WTC11 (cell line): ENCODE data around the gene HHIP. TPM values are rescaled to one million over a fixed set of nuclear protein-coding genes. Genes with fewer than 3 reads are reported as not detected.

ENCODE experiments used
- ATAC-seq: fragments of 200-7000 bp; cut with Tn5 transposase; 2 replicates; pipeline ENCODE4 v1.10.0; 2021; ENCODE audit warnings: mild to moderate bottlenecking, moderate library complexity
- CTCF ChIA-PET: fragments of 300-600 bp; sonication (Branson Sonifier 250); formaldehyde crosslinking; loops from one replicate; lab custom pipeline; 2021; ENCODE audit warnings: antibody characterized with exemption; lab: Charles Lee
- POLR2A ChIA-PET: fragments of 350-600 bp; sonication (Branson Sonifier 250); formaldehyde crosslinking; loops from one replicate; lab custom pipeline; 2021; ENCODE audit warnings: antibody characterized with exemption; lab: Charles Lee
- DNase-seq: peaks from one replicate; pipeline ENCODE4 v3.0.0; 2021; ENCODE audit warnings: low spot score
- H3K27ac Mint-ChIP-seq: 2 replicates; pipeline ENCODE4 v1.8.0; 2021; ENCODE audit warnings: mixed read lengths
- H3K27me3 Mint-ChIP-seq: 2 replicates; pipeline ENCODE4 v1.8.0; 2021; ENCODE audit warnings: low read depth, mild to moderate bottlenecking, moderate library complexity, mixed read lengths
- H3K36me3 Mint-ChIP-seq: 2 replicates; pipeline ENCODE4 v1.8.0; 2021; ENCODE audit warnings: mixed read lengths
- H3K4me1 Mint-ChIP-seq: 2 replicates; pipeline ENCODE4 v1.8.0; 2022; ENCODE audit warnings: mixed read lengths
- H3K4me3 Mint-ChIP-seq: 2 replicates; pipeline ENCODE4 v1.8.0; 2021; ENCODE audit warnings: mild to moderate bottlenecking, moderate library complexity, mixed read lengths
- H3K9me3 Mint-ChIP-seq: 2 replicates; pipeline ENCODE4 v1.8.0; 2021; ENCODE audit warnings: mixed read lengths
- CREM ChIP-seq: sonication (generic); formaldehyde crosslinking; IDR thresholded peaks from 2 replicates; pipeline ENCODE4 v1.8.1; 2022; ENCODE audit warnings: mild to moderate bottlenecking, missing genetic modification reagents, moderate library complexity
- ELF4 ChIP-seq: sonication (generic); formaldehyde crosslinking; IDR thresholded peaks from 2 replicates; pipeline ENCODE4 v1.8.1; 2022; ENCODE audit warnings: low read depth, mild to moderate bottlenecking, moderate library complexity, missing genetic modification reagents
- GABPB1 ChIP-seq: sonication (generic); formaldehyde crosslinking; IDR thresholded peaks from 2 replicates; pipeline ENCODE4 v1.8.1; 2023; ENCODE audit warnings: mild to moderate bottlenecking, missing genetic modification reagents
- KAT7 ChIP-seq: sonication (generic); formaldehyde crosslinking; IDR thresholded peaks from 2 replicates; pipeline ENCODE4 v1.8.1; 2023; ENCODE audit warnings: missing genetic modification reagents, mild to moderate bottlenecking, borderline replicate concordance
- OVOL2 ChIP-seq: fragments of 250-450 bp; sonication (Bioruptor Pico); IDR thresholded peaks from 2 replicates; pipeline ENCODE4 v1.9.0; 2021; ENCODE audit warnings: mild to moderate bottlenecking, borderline replicate concordance
- TEAD4 ChIP-seq: sonication (generic); formaldehyde crosslinking; IDR thresholded peaks from 2 replicates; pipeline ENCODE4 v1.8.0; 2022; ENCODE audit warnings: mild to moderate bottlenecking, missing genetic modification reagents
- ZNF138 ChIP-seq: sonication (generic); formaldehyde crosslinking; conservative IDR thresholded peaks from 2 replicates; pipeline ENCODE4 v1.8.1; 2022; ENCODE audit warnings: mild to moderate bottlenecking, moderate library complexity, missing genetic modification reagents
- ZNF263 ChIP-seq: sonication (generic); formaldehyde crosslinking; IDR thresholded peaks from 2 replicates; pipeline ENCODE4 v1.8.1; 2022; ENCODE audit warnings: low read depth, mild to moderate bottlenecking, moderate library complexity, missing genetic modification reagents
- ZNF317 ChIP-seq: sonication (generic); formaldehyde crosslinking; IDR thresholded peaks from 2 replicates; pipeline ENCODE4 v1.8.1; 2023; ENCODE audit warnings: low read depth, mild to moderate bottlenecking, moderate library complexity, missing genetic modification reagents, borderline replicate concordance
- total RNA-seq: library from RNA; stranded (reverse); gene quantifications from 3 replicates; pipeline ENCODE4 v1.2.3, GENCODE V29; 2021
- TF ChIP-seq, protein P1 (sequence below): sonication (generic); formaldehyde crosslinking; IDR thresholded peaks from 2 replicates; pipeline ENCODE4 v1.8.0; 2023; ENCODE audit warnings: missing genetic modification reagents, mild to moderate bottlenecking, borderline replicate concordance
- TF ChIP-seq, protein P2 (sequence below): sonication (generic); formaldehyde crosslinking; IDR thresholded peaks from 2 replicates; pipeline ENCODE4 v1.8.1; 2023; ENCODE audit warnings: mild to moderate bottlenecking, moderate library complexity, missing genetic modification reagents
- TF ChIP-seq, protein P3 (sequence below): sonication (generic); formaldehyde crosslinking; IDR thresholded peaks from 2 replicates; pipeline ENCODE4 v1.8.1; 2022; ENCODE audit warnings: mild to moderate bottlenecking, moderate library complexity, missing genetic modification reagents
- TF ChIP-seq, protein P4 (sequence below): fragments of 250-450 bp; sonication (Bioruptor Pico); conservative IDR thresholded peaks from 2 replicates; pipeline ENCODE4 v1.9.0; 2021; ENCODE audit warnings: mild to moderate bottlenecking
- TF ChIP-seq, protein P5 (sequence below): sonication (generic); formaldehyde crosslinking; IDR thresholded peaks from 2 replicates; pipeline ENCODE4 v1.8.1; 2023; ENCODE audit warnings: mild to moderate bottlenecking, missing genetic modification reagents, borderline replicate concordance

Gene HHIP
- total RNA-seq, 1 experiment from 2014 or later, result 0.22 TPM

DNA sequence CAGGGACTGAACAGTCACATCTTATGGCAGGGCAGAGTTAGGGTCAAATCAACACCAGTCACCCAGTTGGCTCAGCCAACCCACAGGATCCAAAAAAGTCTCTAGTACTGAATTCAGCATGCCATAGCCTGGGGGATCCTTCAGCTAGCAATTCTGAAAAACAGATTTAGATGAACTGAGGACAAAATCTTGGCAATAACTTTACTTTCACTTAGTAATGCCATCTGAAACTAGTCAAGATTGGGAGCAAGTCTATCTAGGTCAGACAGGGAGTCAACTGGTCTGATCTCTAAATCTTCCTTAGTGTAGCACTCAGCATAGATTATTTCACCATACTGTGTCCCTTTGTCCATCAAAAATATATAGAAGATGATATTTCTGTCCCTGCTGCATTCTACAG is 76.0 kb downstream of the HHIP start (continued):
- TF ChIP-seq, protein P1, sequence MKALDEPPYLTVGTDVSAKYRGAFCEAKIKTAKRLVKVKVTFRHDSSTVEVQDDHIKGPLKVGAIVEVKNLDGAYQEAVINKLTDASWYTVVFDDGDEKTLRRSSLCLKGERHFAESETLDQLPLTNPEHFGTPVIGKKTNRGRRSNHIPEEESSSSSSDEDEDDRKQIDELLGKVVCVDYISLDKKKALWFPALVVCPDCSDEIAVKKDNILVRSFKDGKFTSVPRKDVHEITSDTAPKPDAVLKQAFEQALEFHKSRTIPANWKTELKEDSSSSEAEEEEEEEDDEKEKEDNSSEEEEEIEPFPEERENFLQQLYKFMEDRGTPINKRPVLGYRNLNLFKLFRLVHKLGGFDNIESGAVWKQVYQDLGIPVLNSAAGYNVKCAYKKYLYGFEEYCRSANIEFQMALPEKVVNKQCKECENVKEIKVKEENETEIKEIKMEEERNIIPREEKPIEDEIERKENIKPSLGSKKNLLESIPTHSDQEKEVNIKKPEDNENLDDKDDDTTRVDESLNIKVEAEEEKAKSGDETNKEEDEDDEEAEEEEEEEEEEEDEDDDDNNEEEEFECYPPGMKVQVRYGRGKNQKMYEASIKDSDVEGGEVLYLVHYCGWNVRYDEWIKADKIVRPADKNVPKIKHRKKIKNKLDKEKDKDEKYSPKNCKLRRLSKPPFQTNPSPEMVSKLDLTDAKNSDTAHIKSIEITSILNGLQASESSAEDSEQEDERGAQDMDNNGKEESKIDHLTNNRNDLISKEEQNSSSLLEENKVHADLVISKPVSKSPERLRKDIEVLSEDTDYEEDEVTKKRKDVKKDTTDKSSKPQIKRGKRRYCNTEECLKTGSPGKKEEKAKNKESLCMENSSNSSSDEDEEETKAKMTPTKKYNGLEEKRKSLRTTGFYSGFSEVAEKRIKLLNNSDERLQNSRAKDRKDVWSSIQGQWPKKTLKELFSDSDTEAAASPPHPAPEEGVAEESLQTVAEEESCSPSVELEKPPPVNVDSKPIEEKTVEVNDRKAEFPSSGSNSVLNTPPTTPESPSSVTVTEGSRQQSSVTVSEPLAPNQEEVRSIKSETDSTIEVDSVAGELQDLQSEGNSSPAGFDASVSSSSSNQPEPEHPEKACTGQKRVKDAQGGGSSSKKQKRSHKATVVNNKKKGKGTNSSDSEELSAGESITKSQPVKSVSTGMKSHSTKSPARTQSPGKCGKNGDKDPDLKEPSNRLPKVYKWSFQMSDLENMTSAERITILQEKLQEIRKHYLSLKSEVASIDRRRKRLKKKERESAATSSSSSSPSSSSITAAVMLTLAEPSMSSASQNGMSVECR (CRISPR knock-in tag), result no peak
- TF ChIP-seq ELF4 (CRISPR knock-in tag), result no peak
- no peak for TF ChIP-seq ZNF263 (CRISPR knock-in tag)
- no peak for TF ChIP-seq KAT7

DNA sequence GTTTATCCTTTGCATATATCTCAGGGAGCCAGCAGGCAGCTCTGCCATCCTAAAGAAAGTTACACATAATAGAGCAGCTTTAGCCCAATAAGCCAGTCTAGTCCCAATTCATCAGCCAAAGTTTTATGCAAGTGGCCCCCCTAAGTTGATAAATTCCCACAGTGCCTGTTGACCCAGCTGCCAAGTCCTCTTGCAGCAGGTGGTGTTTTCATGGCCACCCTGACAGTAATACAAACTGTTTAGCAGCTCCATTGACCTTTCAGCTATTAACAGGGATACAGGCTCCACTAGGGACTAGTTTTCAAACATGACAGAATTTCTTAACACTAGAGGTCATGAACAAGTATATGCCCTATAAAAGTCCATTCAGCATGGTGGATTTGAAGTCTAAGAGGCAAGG is 77.5 kb downstream of the HHIP start:
- H3K27ac Mint-ChIP-seq, result no peak overlapping the region
- no peak overlapping the region for H3K4me3 Mint-ChIP-seq
- peaks cover 3% of the 10 kb centered on the region for H3K4me1 Mint-ChIP-seq
- no peaks in the 10 kb centered on the region for H3K27me3 Mint-ChIP-seq
- ATAC-seq, result no peak
- no peak for DNase-seq
- no peaks in the 10 kb centered on the region for H3K36me3 Mint-ChIP-seq
- H3K9me3 Mint-ChIP-seq, result no peaks in the 10 kb centered on the region
- CTCF ChIA-PET, result no interaction called here
- TF ChIP-seq, protein P2, sequence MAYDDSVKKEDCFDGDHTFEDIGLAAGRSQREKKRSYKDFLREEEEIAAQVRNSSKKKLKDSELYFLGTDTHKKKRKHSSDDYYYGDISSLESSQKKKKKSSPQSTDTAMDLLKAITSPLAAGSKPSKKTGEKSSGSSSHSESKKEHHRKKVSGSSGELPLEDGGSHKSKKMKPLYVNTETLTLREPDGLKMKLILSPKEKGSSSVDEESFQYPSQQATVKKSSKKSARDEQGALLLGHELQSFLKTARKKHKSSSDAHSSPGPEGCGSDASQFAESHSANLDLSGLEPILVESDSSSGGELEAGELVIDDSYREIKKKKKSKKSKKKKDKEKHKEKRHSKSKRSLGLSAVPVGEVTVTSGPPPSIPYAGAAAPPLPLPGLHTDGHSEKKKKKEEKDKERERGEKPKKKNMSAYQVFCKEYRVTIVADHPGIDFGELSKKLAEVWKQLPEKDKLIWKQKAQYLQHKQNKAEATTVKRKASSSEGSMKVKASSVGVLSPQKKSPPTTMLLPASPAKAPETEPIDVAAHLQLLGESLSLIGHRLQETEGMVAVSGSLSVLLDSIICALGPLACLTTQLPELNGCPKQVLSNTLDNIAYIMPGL (CRISPR knock-in tag), result no peak
- TF ChIP-seq, protein P3, sequence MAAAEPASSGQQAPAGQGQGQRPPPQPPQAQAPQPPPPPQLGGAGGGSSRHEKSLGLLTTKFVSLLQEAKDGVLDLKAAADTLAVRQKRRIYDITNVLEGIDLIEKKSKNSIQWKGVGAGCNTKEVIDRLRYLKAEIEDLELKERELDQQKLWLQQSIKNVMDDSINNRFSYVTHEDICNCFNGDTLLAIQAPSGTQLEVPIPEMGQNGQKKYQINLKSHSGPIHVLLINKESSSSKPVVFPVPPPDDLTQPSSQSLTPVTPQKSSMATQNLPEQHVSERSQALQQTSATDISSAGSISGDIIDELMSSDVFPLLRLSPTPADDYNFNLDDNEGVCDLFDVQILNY (CRISPR knock-in tag), result no peak
- no peak for TF ChIP-seq CREM (CRISPR knock-in tag)
- TF ChIP-seq GABPB1 (CRISPR knock-in tag), result no peak
- TF ChIP-seq TEAD4, result no peak
- TF ChIP-seq, protein P4, sequence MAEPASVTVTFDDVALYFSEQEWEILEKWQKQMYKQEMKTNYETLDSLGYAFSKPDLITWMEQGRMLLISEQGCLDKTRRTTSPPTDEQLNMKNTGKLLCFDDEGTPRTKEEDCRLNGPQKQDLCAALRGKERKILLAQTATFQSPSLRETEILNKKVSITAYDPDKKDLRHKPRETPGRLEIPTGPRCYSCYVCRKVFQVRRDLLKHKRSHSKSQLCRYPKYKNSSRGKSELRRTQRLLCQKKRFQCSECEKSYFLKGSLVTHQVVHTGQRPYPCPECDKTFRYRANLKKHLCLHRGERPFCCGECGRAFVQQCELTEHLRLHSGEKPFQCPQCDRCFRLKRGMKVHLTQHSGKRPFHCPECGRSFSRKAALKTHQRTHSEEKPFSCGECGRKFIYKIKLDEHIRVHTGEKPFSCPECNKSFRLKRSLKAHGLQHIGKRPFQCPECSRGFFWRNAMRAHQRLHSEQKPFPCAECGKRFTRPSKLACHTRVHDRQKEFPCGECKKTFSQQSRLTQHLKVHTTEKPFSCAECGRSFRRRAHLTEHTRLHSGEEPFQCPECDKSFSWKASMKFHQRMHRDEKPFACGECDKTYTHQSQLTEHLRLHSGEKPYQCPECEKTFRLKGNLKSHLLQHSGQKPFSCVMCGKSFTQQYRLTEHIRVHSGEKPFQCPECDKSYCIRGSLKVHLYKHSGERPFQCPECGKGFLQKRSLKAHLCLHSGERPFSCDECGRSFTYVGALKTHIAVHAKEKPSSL (CRISPR knock-in tag), result no peak
- no peak for TF ChIP-seq ELF4 (CRISPR knock-in tag)
- POLR2A ChIA-PET, result no interaction called here

DNA sequence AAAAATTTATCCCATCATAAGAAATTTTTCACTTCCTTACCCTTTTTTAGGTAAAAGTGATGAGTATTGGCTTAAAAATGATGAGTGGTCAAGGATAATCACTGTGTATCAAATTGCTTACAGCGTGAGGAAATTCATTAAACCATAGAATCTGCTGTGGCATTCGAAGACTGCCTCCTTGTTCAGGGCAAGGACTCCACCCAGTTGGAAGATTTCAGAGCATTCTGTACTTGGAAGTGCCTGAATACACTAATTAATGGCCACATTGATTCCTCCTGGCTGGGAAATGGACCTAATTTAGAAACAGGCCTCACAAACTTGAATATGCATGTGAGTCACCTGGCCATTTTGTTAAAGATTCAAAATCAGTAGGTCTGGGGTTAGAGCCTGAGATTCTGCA is 83.2 kb downstream of the HHIP start:
- Mint-ChIP-seq H3K9me3 (no peaks in the 10 kb centered on the region), H3K27me3 (no peaks in the 10 kb centered on the region), H3K4me3 (no peak overlapping the region), H3K27ac (no peak overlapping the region; the same call in 1 of the 2 replicates), H3K36me3 (no peaks in the 10 kb centered on the region), H3K4me1 (peaks cover 15% of the 10 kb centered on the region)
- ChIA-PET POLR2A (no interaction called here), CTCF (no interaction called here)
- no peak for TF ChIP-seq ZNF138
- TF ChIP-seq OVOL2 (CRISPR knock-in tag), result no peak
- TF ChIP-seq ZNF317 (CRISPR knock-in tag), result no peak
- TF ChIP-seq, protein P5, sequence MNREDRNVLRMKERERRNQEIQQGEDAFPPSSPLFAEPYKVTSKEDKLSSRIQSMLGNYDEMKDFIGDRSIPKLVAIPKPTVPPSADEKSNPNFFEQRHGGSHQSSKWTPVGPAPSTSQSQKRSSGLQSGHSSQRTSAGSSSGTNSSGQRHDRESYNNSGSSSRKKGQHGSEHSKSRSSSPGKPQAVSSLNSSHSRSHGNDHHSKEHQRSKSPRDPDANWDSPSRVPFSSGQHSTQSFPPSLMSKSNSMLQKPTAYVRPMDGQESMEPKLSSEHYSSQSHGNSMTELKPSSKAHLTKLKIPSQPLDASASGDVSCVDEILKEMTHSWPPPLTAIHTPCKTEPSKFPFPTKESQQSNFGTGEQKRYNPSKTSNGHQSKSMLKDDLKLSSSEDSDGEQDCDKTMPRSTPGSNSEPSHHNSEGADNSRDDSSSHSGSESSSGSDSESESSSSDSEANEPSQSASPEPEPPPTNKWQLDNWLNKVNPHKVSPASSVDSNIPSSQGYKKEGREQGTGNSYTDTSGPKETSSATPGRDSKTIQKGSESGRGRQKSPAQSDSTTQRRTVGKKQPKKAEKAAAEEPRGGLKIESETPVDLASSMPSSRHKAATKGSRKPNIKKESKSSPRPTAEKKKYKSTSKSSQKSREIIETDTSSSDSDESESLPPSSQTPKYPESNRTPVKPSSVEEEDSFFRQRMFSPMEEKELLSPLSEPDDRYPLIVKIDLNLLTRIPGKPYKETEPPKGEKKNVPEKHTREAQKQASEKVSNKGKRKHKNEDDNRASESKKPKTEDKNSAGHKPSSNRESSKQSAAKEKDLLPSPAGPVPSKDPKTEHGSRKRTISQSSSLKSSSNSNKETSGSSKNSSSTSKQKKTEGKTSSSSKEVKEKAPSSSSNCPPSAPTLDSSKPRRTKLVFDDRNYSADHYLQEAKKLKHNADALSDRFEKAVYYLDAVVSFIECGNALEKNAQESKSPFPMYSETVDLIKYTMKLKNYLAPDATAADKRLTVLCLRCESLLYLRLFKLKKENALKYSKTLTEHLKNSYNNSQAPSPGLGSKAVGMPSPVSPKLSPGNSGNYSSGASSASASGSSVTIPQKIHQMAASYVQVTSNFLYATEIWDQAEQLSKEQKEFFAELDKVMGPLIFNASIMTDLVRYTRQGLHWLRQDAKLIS (CRISPR knock-in tag), result no peak
- DNase-seq (no peak), ATAC-seq (no peak)
